ENCODE results near the gene CDA. TPM values are rescaled to one million over a fixed set of nuclear protein-coding genes. Genes with fewer than 3 reads are reported as not detected.

CDA gene
- total RNA-seq, 1 donor from 2014 or later: not detected

DNA sequence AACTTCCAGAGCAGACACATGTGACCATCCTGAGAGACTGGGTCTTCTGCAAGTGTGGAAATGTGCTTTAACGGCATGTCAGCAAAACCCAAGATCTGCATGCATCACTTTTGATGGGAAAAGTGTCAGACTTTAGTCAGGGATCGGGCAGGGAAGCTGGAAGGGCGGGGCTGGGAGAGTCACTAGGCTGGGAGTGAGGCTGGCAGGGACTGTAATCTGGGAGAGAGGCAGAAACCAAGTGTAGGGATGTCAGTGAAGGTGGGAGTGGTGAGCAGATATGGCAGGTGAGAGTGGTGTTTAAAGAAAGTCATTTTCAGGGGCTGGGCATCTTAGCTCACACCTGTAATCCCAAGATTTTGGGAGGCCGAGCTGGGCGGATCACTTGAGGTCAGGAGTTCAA, 11.3 kb downstream of the CDA start:
- peaks cover 2% of the 10 kb centered on the region for H3K9me3 Mint-ChIP-seq (ENCODE audit: unreplicated experiment)
- Histone ChIP-seq H3K79me2 (ENCODE audit: insufficient read depth, low read length) (no peaks in the 10 kb centered on the region), H3K4me3 (ENCODE audit: insufficient read depth, low read depth, low read length) (no peak overlapping the region), H3K27ac (ENCODE audit: low read depth, low read length) (no peak overlapping the region), H3K36me3 (ENCODE audit: insufficient read depth, low read length) (no peaks in the 10 kb centered on the region), H3K4me1 (ENCODE audit: insufficient read depth, low read length) (peaks cover 37% of the 10 kb centered on the region), H3K9me3 (ENCODE audit: insufficient read depth, low read depth, low read length) (no peaks in the 10 kb centered on the region), H3K27me3 (ENCODE audit: insufficient read depth, low read length) (no peaks in the 10 kb centered on the region), H4K20me1 (ENCODE audit: insufficient read depth, low read length) (no peaks in the 10 kb centered on the region), H3K9ac (ENCODE audit: low read length) (no peak overlapping the region), H3K4me2 (ENCODE audit: low read length) (no peak overlapping the region), H2AFZ (ENCODE audit: low read depth, low read length) (no peak overlapping the region)
- FAIRE-seq (no peak), DNase-seq (ENCODE audit: low read depth) (no peak)
- TF ChIP-seq, protein P1, sequence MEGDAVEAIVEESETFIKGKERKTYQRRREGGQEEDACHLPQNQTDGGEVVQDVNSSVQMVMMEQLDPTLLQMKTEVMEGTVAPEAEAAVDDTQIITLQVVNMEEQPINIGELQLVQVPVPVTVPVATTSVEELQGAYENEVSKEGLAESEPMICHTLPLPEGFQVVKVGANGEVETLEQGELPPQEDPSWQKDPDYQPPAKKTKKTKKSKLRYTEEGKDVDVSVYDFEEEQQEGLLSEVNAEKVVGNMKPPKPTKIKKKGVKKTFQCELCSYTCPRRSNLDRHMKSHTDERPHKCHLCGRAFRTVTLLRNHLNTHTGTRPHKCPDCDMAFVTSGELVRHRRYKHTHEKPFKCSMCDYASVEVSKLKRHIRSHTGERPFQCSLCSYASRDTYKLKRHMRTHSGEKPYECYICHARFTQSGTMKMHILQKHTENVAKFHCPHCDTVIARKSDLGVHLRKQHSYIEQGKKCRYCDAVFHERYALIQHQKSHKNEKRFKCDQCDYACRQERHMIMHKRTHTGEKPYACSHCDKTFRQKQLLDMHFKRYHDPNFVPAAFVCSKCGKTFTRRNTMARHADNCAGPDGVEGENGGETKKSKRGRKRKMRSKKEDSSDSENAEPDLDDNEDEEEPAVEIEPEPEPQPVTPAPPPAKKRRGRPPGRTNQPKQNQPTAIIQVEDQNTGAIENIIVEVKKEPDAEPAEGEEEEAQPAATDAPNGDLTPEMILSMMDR (IDR thresholded peaks at IDR 0.05; ENCODE audit: insufficient read depth, low read depth, low read length): no peak
- no peak for TF ChIP-seq EZH2 (IDR thresholded peaks at IDR 0.05; ENCODE audit: insufficient read depth, low read length)
- H3K27ac Mint-ChIP-seq (ENCODE audit: unreplicated experiment): no peak overlapping the region
- H3K4me3 Mint-ChIP-seq (ENCODE audit: unreplicated experiment): no peak overlapping the region
- H3K36me3 Mint-ChIP-seq (ENCODE audit: low read depth, unreplicated experiment): no peaks in the 10 kb centered on the region
- peaks cover 10% of the 10 kb centered on the region for H3K4me1 Mint-ChIP-seq (ENCODE audit: low read depth, unreplicated experiment)
- peaks cover 3% of the 10 kb centered on the region for H3K27me3 Mint-ChIP-seq (ENCODE audit: low read depth, unreplicated experiment)

DNA sequence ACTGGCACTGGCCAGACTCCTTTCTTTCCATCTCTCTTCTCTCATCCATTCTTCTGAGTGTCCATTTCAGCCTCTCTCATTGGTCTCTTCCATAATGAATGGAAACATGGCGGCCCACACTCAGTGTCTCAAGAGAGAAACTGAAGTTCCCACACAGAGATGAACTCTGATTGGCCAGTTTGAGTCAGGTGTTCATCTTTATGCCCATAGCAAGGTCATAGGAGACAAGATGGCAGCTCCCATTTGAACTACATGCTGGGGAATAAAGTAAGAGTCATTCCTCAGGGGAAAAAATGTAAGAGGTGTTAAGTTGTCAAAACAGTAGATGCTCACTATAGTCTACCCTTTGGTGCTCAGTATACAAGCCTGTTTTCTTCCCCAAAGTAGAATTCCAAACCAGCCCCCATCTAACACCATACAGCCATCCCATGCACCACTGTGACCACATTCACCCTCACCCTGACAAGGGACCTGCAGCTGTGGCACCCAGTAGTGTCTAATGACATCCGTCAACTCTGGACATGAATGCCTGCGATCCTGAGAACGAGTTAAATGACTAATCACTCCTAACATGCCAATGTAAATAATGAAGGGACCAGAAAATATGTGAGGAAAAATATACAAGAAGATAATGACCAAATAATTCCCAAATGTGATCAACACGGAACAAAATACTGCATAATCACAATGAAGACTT, 12.4 kb downstream of the CDA start:
- no peak for FAIRE-seq
- H3K27ac ChIP-seq (ENCODE audit: low read depth, low read length): peak overlapping the region; percentile 48
- H3K9me3 ChIP-seq (ENCODE audit: insufficient read depth, low read depth, low read length): no peaks in the 10 kb centered on the region
- no peaks in the 10 kb centered on the region for H3K79me2 ChIP-seq (ENCODE audit: insufficient read depth, low read length)
- H3K36me3 Mint-ChIP-seq (ENCODE audit: low read depth, unreplicated experiment): no peaks in the 10 kb centered on the region
- H3K27me3 Mint-ChIP-seq (ENCODE audit: low read depth, unreplicated experiment): no peaks in the 10 kb centered on the region
- no peaks in the 10 kb centered on the region for H3K27me3 ChIP-seq (ENCODE audit: insufficient read depth, low read length)
- H3K4me3 Mint-ChIP-seq (ENCODE audit: unreplicated experiment): no peak overlapping the region
- peak overlapping the region; percentile 34 for H3K4me2 ChIP-seq (ENCODE audit: low read length)
- peak; percentile 61 for DNase-seq (ENCODE audit: low read depth)
- TF ChIP-seq, protein P1 (IDR thresholded peaks at IDR 0.05; ENCODE audit: insufficient read depth, low read depth, low read length): no peak
- no peak for TF ChIP-seq EZH2 (IDR thresholded peaks at IDR 0.05; ENCODE audit: insufficient read depth, low read length)
- no peak overlapping the region for H2AFZ ChIP-seq (ENCODE audit: low read depth, low read length)
- H3K4me1 ChIP-seq (ENCODE audit: insufficient read depth, low read length): peaks cover 37% of the 10 kb centered on the region
- no peaks in the 10 kb centered on the region for H4K20me1 ChIP-seq (ENCODE audit: insufficient read depth, low read length)
- H3K27ac Mint-ChIP-seq (ENCODE audit: unreplicated experiment): peak overlapping the region; percentile 22
- peaks cover 10% of the 10 kb centered on the region for H3K4me1 Mint-ChIP-seq (ENCODE audit: low read depth, unreplicated experiment)
- no peaks in the 10 kb centered on the region for H3K36me3 ChIP-seq (ENCODE audit: insufficient read depth, low read length)
- peak overlapping the region; percentile 36 for H3K9ac ChIP-seq (ENCODE audit: low read length)
- H3K9me3 Mint-ChIP-seq (ENCODE audit: unreplicated experiment): peaks cover 2% of the 10 kb centered on the region
- no peak overlapping the region for H3K4me3 ChIP-seq (ENCODE audit: insufficient read depth, low read depth, low read length)

DNA sequence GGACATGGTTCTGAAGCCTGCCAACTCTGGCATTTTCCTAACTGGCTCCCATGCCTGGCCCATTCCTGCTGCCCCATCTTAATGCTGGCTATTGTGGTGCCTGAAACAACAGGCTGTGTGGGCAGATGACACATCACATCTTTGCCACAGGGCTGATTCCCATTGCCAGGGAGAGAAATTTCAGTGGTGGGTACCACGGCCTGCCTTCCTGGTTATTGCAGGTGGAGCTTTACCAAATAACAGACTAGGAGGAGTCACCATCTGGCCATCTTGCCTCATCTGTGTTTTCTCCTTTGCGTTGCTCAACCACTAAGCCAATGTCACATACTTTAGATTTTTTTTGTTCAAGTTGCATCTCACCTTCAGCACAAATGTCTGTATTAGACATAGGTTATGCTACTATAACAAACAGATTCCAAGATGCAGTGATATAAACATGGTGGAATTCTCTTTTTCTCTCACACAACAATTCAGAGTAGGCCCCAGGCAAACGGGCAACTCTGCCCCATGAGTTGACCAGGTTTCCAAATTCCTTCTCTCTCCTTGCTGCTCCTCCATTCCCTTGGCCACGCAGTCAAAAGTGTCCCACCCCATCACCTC, 14.1 kb downstream of the CDA start:
- peak overlapping the region; percentile 55 for H3K4me2 ChIP-seq (ENCODE audit: low read length)
- peaks cover 37% of the 10 kb centered on the region for H3K4me1 ChIP-seq (ENCODE audit: insufficient read depth, low read length)
- Mint-ChIP-seq H3K9me3 (ENCODE audit: unreplicated experiment) (peaks cover 2% of the 10 kb centered on the region), H3K27ac (ENCODE audit: unreplicated experiment) (peak overlapping the region; percentile 70), H3K4me3 (ENCODE audit: unreplicated experiment) (no peak overlapping the region), H3K36me3 (ENCODE audit: low read depth, unreplicated experiment) (no peaks in the 10 kb centered on the region), H3K27me3 (ENCODE audit: low read depth, unreplicated experiment) (no peaks in the 10 kb centered on the region), H3K4me1 (ENCODE audit: low read depth, unreplicated experiment) (peaks cover 10% of the 10 kb centered on the region)
- peak overlapping the region; percentile 75 for H3K27ac ChIP-seq (ENCODE audit: low read depth, low read length)
- H3K27me3 ChIP-seq (ENCODE audit: insufficient read depth, low read length): no peaks in the 10 kb centered on the region
- H3K36me3 ChIP-seq (ENCODE audit: insufficient read depth, low read length): no peaks in the 10 kb centered on the region
- TF ChIP-seq, protein P1 (IDR thresholded peaks at IDR 0.05; ENCODE audit: insufficient read depth, low read depth, low read length): no peak
- TF ChIP-seq EZH2 (IDR thresholded peaks at IDR 0.05; ENCODE audit: insufficient read depth, low read length): no peak
- H2AFZ ChIP-seq (ENCODE audit: low read depth, low read length): no peak overlapping the region
- peak overlapping the region; percentile 49 for H3K9ac ChIP-seq (ENCODE audit: low read length)
- no peak for DNase-seq (ENCODE audit: low read depth)
- H4K20me1 ChIP-seq (ENCODE audit: insufficient read depth, low read length): no peaks in the 10 kb centered on the region
- no peaks in the 10 kb centered on the region for H3K79me2 ChIP-seq (ENCODE audit: insufficient read depth, low read length)
- H3K4me3 ChIP-seq (ENCODE audit: insufficient read depth, low read depth, low read length): no peak overlapping the region
- no peaks in the 10 kb centered on the region for H3K9me3 ChIP-seq (ENCODE audit: insufficient read depth, low read depth, low read length)
- no peak for FAIRE-seq
